GM19452 (cell line): ENCODE results near the gene CTNNA3.
A peak's percentile ranks its signal among the peaks of the same experiment; 100 is the strongest.

Source experiments
- ATAC-seq: cut with Tn5 transposase; IDR thresholded peaks from one replicate; pipeline ENCODE4 v1.9.1; 2021; ENCODE audit not compliant: unreplicated experiment

CTNNA3 gene

GRCh38 chr10:66951896-66952295 lies 744.1 kb downstream of the CTNNA3 start:
- no peak for ATAC-seq

DNA sequence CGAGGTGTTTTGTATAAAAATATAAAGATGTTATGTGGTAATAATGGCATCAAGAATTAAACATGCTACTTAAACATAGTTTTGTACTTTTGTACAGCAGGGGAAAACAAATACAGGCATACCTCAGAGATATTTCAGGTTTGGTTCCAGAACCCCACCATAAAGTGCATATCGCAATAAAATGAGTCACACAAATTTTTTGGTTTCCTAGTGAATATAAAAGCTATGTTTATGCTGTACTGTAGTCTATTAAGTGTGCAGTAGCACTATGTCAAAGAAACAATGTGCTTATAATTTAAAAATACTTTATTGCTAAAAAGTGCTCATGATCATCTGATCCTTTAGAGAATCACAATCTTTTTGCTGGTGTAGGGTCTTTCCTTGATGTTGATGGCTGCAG lies 752.4 kb downstream of the CTNNA3 start:
- no peak for ATAC-seq

- ATAC-seq, result no peak
Measured at GRCh38 chr10:66942407-66942806, 753.6 kb downstream of the CTNNA3 start.

DNA sequence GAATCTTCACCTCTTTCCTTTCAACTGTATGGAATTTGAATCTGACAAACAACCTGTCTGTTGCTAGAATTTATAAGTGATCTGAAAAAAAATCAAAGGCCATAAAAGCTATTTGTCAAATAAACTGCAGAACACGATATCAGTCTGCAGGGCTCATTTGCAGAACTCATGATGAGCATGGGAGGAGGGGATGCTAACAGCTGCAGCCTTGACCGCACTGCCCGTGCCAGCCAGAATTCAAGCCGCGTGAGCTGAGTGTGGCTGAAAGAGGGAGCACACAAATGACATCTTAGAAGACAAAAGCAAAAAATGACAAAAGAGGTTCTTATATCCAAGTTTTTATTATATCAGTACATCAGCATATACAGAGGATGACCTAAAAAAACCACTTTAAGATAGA lies 754.5 kb downstream of the CTNNA3 start:
- ATAC-seq, result no peak

- ATAC-seq, result no peak
Measured at GRCh38 chr10:66940965-66941364, 755.0 kb downstream of the CTNNA3 start.

- ATAC-seq, result no peak
Measured at GRCh38 chr10:66934711-66935110, 761.3 kb downstream of the CTNNA3 start.

- ATAC-seq, result no peak
Measured at GRCh38 chr10:66931949-66932343, 764.0 kb downstream of the CTNNA3 start.

- no peak for ATAC-seq
Measured at GRCh38 chr10:66931340-66931948, 764.6 kb downstream of the CTNNA3 start.

DNA sequence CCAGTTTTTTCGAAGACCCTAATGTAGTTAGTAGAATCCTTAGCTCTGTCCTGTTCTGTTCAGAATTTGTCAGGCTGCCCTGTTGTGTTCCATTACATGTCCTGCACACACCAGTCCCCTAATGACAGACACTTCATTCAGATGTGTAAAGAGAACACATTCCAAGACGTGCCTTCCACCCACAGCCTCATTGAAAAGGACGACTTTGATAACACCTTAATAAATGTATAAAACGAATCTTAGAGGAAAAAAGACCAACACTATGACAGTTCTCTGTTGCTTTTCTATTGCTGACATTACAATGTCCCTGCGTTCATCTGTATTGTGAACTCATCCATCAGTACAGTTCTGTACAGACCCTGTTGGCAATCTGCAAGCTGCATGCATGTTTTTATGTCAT lies 766.6 kb downstream of the CTNNA3 start:
- no peak for ATAC-seq

GRCh38 chr10:66928776-66929175 lies 767.2 kb downstream of the CTNNA3 start:
- ATAC-seq, result no peak

GRCh38 chr10:66927971-66928770 lies 767.8 kb downstream of the CTNNA3 start:
- ATAC-seq, result no peak

DNA sequence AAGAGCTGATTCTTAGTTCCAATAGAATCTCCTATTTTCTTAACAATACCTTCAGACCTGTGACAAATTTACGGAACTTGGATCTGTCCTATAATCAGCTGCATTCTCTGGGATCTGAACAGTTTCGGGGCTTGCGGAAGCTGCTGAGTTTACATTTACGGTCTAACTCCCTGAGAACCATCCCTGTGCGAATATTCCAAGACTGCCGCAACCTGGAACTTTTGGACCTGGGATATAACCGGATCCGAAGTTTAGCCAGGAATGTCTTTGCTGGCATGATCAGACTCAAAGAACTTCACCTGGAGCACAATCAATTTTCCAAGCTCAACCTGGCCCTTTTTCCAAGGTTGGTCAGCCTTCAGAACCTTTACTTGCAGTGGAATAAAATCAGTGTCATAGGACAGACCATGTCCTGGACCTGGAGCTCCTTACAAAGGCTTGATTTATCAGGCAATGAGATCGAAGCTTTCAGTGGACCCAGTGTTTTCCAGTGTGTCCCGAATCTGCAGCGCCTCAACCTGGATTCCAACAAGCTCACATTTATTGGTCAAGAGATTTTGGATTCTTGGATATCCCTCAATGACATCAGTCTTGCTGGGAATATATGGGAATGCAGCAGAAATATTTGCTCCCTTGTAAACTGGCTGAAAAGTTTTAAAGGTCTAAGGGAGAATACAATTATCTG lies 768.6 kb downstream of the CTNNA3 start:
- no peak for ATAC-seq

- ATAC-seq, result no peak
Measured at GRCh38 chr10:66926841-66927240, 769.2 kb downstream of the CTNNA3 start.

GRCh38 chr10:66925896-66926715 lies 769.9 kb downstream of the CTNNA3 start, which contains the start of gene LRRTM3:
LRRTM3 (plus strand) TSS chr10:66926036.
- peak; percentile 100 for ATAC-seq

GRCh38 chr10:66925373-66925772 lies 770.6 kb downstream of the CTNNA3 start:
- no peak for ATAC-seq

GRCh38 chr10:66924674-66925345 lies 771.2 kb downstream of the CTNNA3 start:
- ATAC-seq, result no peak

DNA sequence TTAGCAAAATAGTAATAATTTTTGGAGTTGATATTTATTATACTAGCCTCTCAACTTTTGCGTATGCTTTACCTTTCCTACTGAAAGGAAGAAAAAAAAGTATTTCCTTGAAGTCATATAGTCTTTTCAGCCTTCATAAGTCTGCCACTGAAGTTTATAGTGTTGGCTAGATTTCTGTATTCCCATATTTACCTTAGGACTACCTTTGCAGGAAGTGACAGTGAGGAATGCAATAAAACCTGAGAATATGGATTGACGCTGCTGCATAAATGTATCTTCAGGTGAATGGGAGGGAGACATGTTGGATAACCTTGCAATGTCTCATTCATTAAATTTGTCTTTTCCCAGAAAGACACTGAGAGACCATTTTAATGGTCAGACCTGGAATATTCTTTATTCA lies 776.7 kb downstream of the CTNNA3 start:
- no peak for ATAC-seq

- no peak for ATAC-seq
Measured at GRCh38 chr10:66917104-66917503, 778.9 kb downstream of the CTNNA3 start.

DNA sequence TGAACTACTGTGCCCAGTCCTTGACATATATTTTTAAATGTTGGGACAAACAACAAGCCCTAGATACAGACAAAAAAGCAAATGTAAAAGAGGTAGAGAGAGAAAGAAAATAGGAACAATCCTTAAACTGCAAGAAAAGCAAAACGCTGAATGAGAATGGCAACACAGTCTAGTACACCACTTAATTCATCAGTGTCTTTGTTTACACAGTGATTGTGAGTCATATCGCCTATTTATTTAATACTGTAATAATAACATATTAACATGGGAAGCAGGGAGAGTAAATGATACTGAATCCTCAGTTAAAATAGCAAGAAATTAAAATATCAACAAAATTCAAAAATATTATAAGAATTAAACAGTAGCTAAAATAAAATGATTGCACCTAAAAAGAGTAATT lies 780.0 kb downstream of the CTNNA3 start:
- ATAC-seq, result no peak

GRCh38 chr10:66910671-66911070 lies 785.3 kb downstream of the CTNNA3 start:
- ATAC-seq, result no peak

DNA sequence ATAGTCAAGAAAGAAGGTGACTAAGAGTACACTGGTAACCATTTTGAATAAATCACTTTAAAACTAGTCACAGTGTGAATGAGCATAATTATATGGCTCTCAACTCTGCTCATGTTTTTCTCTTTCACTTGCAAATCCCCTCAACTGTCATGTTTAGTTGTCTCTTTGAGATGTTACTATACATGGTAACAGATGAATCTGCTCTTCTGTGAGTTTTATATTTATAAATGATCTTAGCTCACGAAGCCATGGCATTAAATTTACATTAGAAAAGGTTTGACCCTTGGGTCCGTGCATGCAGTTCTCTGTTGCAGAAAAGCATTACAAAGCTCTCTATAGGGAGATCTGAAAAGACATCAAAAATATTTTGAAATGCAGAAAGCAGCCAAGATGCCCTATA lies 803.1 kb downstream of the CTNNA3 start:
- ATAC-seq, result no peak
